ENCODE data around the gene CDK1.

The CDK1 gene

GRCh38 chr10:60778214-60778970 lies at the start of gene CDK1:
CDK1 (plus strand) TSS chr10:60778478; CDS start chr10:60780166, 1,688 bp downstream.
- peaks cover under 1% of the 10 kb centered on the region; the same call in 1 of the 2 replicates for H3K36me3 ChIP-seq (ENCODE audit: insufficient read depth, low read length)
- H3K4me1 ChIP-seq (ENCODE audit: insufficient read depth, low read length): no peaks in the 10 kb centered on the region
- peak within 1 kb of the TSS; percentile 76 for H3K9ac ChIP-seq (ENCODE audit: low read depth, low read length)
- no peaks in the 10 kb centered on the region for H3K9me3 ChIP-seq (ENCODE audit: control insufficient read depth, insufficient read depth, low read length)

DNA sequence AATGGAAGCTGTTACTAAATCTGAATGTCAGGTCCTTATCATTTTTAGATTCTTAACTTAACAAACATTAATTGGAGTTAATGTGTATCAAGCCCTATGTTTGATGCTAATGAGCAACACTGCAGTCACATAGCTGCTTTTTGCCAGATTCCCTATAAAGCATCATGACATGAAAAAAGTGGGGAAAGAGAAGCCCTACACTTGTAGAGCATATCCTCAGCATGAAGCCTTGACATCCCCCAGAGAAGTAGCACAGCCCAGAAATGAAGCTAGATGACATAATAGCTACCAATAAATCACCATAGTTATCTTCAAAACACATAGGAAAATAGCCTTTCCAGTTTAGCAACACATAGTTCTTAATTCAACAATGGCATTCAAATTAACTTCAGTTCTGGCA lies 49.2 kb upstream of the CDK1 start:
- H3K36me3 ChIP-seq (ENCODE audit: insufficient read depth, low read length): no peaks in the 10 kb centered on the region
- H3K9ac ChIP-seq (ENCODE audit: low read depth, low read length): no peak overlapping the region
- H3K9me3 ChIP-seq (ENCODE audit: control insufficient read depth, insufficient read depth, low read length): no peaks in the 10 kb centered on the region
- no peaks in the 10 kb centered on the region for H3K4me1 ChIP-seq (ENCODE audit: insufficient read depth, low read length)

DNA sequence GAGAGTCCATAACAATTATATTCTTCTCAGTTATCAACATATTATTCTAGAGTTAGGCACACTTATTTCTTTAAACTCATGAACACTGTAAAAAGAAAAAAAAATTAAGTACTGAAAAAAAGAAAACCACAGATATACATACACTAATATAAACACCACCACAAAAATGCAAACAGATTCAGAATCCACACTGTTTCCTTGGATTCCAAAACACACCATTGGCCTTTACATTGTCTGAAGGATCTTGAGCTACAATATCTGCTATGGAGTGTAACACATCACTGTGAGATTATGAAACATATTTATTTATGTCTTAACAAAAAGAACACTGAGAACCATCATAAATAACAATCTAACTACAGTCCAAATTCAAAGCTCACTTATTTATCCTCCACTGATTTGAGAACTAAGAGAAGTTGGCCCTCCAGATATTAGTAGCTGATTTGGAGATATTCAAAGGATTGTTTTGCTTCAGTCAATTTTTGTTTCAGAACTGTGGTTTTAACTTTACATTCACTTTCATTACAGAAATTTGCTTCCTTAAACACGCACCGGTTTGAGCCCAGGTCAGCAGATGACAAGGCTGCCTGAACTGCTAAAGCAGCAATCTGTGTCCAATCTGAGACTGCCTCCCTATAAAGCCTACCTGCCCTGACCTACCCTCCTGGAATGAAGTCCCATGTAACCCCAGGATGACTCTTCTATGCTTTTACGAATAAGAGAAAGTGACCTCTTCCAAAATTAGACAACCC lies 47.0 kb upstream of the CDK1 start:
- Histone ChIP-seq H3K9me3 (ENCODE audit: control insufficient read depth, insufficient read depth, low read length) (no peaks in the 10 kb centered on the region), H3K4me1 (ENCODE audit: insufficient read depth, low read length) (peaks cover 14% of the 10 kb centered on the region; the same call in 1 of the 2 replicates), H3K36me3 (ENCODE audit: insufficient read depth, low read length) (no peaks in the 10 kb centered on the region), H3K9ac (ENCODE audit: low read depth, low read length) (peak overlapping the region; percentile 89; the same call in 1 of the 2 replicates)

- peak overlapping the region; percentile 89 for H3K9ac ChIP-seq (ENCODE audit: low read depth, low read length)
- peaks cover 14% of the 10 kb centered on the region; the same call in 1 of the 2 replicates for H3K4me1 ChIP-seq (ENCODE audit: insufficient read depth, low read length)
- H3K9me3 ChIP-seq (ENCODE audit: control insufficient read depth, insufficient read depth, low read length): no peaks in the 10 kb centered on the region
- H3K36me3 ChIP-seq (ENCODE audit: insufficient read depth, low read length): no peaks in the 10 kb centered on the region
Measured at GRCh38 chr10:60732198-60732806, 46.0 kb upstream of the CDK1 start.

DNA sequence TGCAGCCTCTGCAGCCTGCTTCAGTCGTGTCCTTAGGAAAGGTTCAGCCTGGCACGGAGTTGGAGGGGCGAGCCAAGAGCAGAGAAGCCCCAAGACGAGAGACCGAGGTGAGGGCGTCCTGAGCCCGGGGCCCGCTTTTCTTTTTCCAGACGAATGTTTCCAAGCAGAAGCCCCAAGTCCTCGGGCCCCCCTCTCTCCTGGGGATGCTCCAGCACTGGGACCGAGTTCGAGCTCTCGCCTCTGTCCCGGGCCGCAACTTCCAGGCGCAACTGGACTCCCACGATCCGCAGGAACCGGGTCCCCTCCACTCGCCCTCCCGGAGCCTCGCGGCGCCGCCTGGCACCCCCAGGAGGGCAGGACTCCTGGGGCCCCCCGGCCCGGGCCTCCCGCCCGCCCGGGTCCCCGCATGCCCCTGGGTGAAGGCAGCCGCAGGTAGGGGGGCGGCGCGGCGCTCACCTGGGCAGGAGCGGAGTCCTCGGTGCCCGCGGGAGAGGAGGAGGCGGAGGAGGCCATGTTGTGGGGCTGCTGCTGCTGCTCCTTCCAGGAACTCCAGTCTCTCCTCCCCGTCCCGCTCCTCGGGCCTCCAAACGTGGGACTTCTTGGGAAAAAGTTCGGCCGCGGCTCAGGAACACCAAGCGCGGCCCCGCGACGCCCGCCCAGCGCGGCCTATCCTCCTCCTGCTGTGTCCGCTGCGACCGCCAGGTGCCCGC lies 45.3 kb upstream of the CDK1 start:
- Histone ChIP-seq H3K9me3 (ENCODE audit: control insufficient read depth, insufficient read depth, low read length) (no peaks in the 10 kb centered on the region), H3K4me1 (ENCODE audit: insufficient read depth, low read length) (peaks cover 14% of the 10 kb centered on the region; the same call in 1 of the 2 replicates), H3K36me3 (ENCODE audit: insufficient read depth, low read length) (no peaks in the 10 kb centered on the region), H3K9ac (ENCODE audit: low read depth, low read length) (peak overlapping the region; percentile 89)

GRCh38 chr10:60733517-60733822 lies 44.8 kb upstream of the CDK1 start:
- H3K4me1 ChIP-seq (ENCODE audit: insufficient read depth, low read length): peaks cover 14% of the 10 kb centered on the region; the same call in 1 of the 2 replicates
- peak overlapping the region; percentile 89 for H3K9ac ChIP-seq (ENCODE audit: low read depth, low read length)
- H3K36me3 ChIP-seq (ENCODE audit: insufficient read depth, low read length): no peaks in the 10 kb centered on the region
- no peaks in the 10 kb centered on the region for H3K9me3 ChIP-seq (ENCODE audit: control insufficient read depth, insufficient read depth, low read length)

GRCh38 chr10:60733826-60734225 lies 44.5 kb upstream of the CDK1 start:
- H3K9ac ChIP-seq (ENCODE audit: low read depth, low read length): peak overlapping the region; percentile 89
- H3K9me3 ChIP-seq (ENCODE audit: control insufficient read depth, insufficient read depth, low read length): no peaks in the 10 kb centered on the region
- H3K36me3 ChIP-seq (ENCODE audit: insufficient read depth, low read length): no peaks in the 10 kb centered on the region
- peaks cover 14% of the 10 kb centered on the region; the same call in 1 of the 2 replicates for H3K4me1 ChIP-seq (ENCODE audit: insufficient read depth, low read length)

GRCh38 chr10:60734226-60734625 lies 44.1 kb upstream of the CDK1 start:
- no peaks in the 10 kb centered on the region for H3K9me3 ChIP-seq (ENCODE audit: control insufficient read depth, insufficient read depth, low read length)
- H3K9ac ChIP-seq (ENCODE audit: low read depth, low read length): peak overlapping the region; percentile 89; the same call in 1 of the 2 replicates
- no peaks in the 10 kb centered on the region for H3K36me3 ChIP-seq (ENCODE audit: insufficient read depth, low read length)
- peaks cover 14% of the 10 kb centered on the region; the same call in 1 of the 2 replicates for H3K4me1 ChIP-seq (ENCODE audit: insufficient read depth, low read length)

- H3K36me3 ChIP-seq (ENCODE audit: insufficient read depth, low read length): no peaks in the 10 kb centered on the region
Measured at GRCh38 chr10:60735244-60735643, 43.0 kb upstream of the CDK1 start.

GRCh38 chr10:60737242-60737641 lies 41.0 kb upstream of the CDK1 start:
- peaks cover 14% of the 10 kb centered on the region; the same call in 1 of the 2 replicates for H3K4me1 ChIP-seq (ENCODE audit: insufficient read depth, low read length)
- no peak overlapping the region for H3K9ac ChIP-seq (ENCODE audit: low read depth, low read length)
- H3K9me3 ChIP-seq (ENCODE audit: control insufficient read depth, insufficient read depth, low read length): no peaks in the 10 kb centered on the region
- no peaks in the 10 kb centered on the region for H3K36me3 ChIP-seq (ENCODE audit: insufficient read depth, low read length)

More at GRCh38 chr10:60735244-60735643, 43.0 kb upstream of the CDK1 start:
- Histone ChIP-seq H3K4me1 (ENCODE audit: insufficient read depth, low read length) (peaks cover 14% of the 10 kb centered on the region; the same call in 1 of the 2 replicates), H3K9ac (ENCODE audit: low read depth, low read length) (no peak overlapping the region), H3K9me3 (ENCODE audit: control insufficient read depth, insufficient read depth, low read length) (no peaks in the 10 kb centered on the region)

- H3K9me3 ChIP-seq (ENCODE audit: control insufficient read depth, insufficient read depth, low read length): no peaks in the 10 kb centered on the region
- H3K4me1 ChIP-seq (ENCODE audit: insufficient read depth, low read length): peaks cover 13% of the 10 kb centered on the region; the same call in 1 of the 2 replicates
- no peaks in the 10 kb centered on the region for H3K36me3 ChIP-seq (ENCODE audit: insufficient read depth, low read length)
- no peak overlapping the region for H3K9ac ChIP-seq (ENCODE audit: low read depth, low read length)
Measured at GRCh38 chr10:60739558-60739957, 38.7 kb upstream of the CDK1 start.

DNA sequence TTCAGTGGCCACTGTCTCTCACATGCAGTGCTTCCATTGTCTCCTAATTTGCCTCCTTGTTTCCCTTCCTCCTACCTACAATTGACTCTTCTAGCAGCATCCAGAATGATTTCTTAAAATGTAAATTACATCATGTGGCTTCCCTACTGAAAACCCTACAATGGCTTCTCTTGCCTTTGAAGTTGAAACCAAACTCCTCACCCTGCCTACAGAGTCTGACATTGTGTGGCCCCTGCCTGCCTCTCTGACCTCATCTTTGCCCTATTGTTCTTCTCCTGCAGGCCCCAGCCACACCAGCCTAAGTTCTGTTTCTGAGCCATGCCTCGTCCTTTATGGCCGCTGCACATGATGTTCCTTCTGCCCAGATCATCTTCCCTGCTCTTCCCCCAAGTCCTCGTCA lies 35.8 kb upstream of the CDK1 start:
- Histone ChIP-seq H3K9me3 (ENCODE audit: control insufficient read depth, insufficient read depth, low read length) (no peaks in the 10 kb centered on the region), H3K4me1 (ENCODE audit: insufficient read depth, low read length) (no peaks in the 10 kb centered on the region), H3K9ac (ENCODE audit: low read depth, low read length) (no peak overlapping the region), H3K36me3 (ENCODE audit: insufficient read depth, low read length) (no peaks in the 10 kb centered on the region)

GRCh38 chr10:60747817-60748469 lies 30.3 kb upstream of the CDK1 start:
- 0 out of 2 replicates have a peak, but pooled peaks cover 3% of the 10 kb centered on the region for H3K9me3 ChIP-seq (ENCODE audit: control insufficient read depth, insufficient read depth, low read length)
- no peaks in the 10 kb centered on the region for H3K36me3 ChIP-seq (ENCODE audit: insufficient read depth, low read length)
- H3K4me1 ChIP-seq (ENCODE audit: insufficient read depth, low read length): no peaks in the 10 kb centered on the region
- no peak overlapping the region for H3K9ac ChIP-seq (ENCODE audit: low read depth, low read length)
